Prostate gland (tissue), 2 donors: ENCODE data around the gene GBP2. TPM values are rescaled to one million over a fixed set of nuclear protein-coding genes. Genes with fewer than 3 reads are reported as not detected.
"Not testable (repeated sequence)": the region's sequence is repeated elsewhere in the genome, so short reads cannot be mapped to it uniquely, and the experiment has no call there.

Experiments used
- DNase-seq: peaks from one replicate; pipeline ENCODE4 v3.0.0-alpha.2; 2019; ENCODE audit warnings: low spot score
- H3K27ac ChIP-seq, 2 donors: fragments of 200-600 bp; sonication (generic); 2 replicates each; pipeline ENCODE4 v1.5.1; 2017 to 2019
- H3K27me3 ChIP-seq: fragments of 200-600 bp; sonication (generic); replicated peaks from 2 replicates; pipeline ENCODE4 v1.5.1; 2019; ENCODE audit not compliant: insufficient read depth
- H3K36me3 ChIP-seq, 2 donors: fragments of 200-600 bp; sonication (generic); 1 replicate in 1 of 2; 2 replicates in 1 of 2; pipeline versions ENCODE4 v1.5.1 to v1.8.1; 2017 to 2019
- H3K4me1 ChIP-seq: fragments of 200-600 bp; sonication (generic); replicated peaks from 2 replicates; pipeline ENCODE4 v1.5.1; 2019
- H3K4me3 ChIP-seq, 2 donors: fragments of 200-600 bp; sonication (generic); 2 replicates each; pipeline ENCODE4 v1.5.1; 2017 to 2019
- H3K9me3 ChIP-seq: fragments of 200-600 bp; sonication (generic); 2 replicates; pipeline ENCODE4 v1.5.1; 2017
- POLR2A ChIP-seq: fragments of 450-650 bp; IDR thresholded peaks from one replicate; pipeline ENCODE4 v1.6.1; 2016; ENCODE audit warnings: antibody characterized with exemption, mild to moderate bottlenecking
- POLR2AphosphoS5 ChIP-seq: sonication (generic); formaldehyde crosslinking; IDR thresholded peaks from one replicate; pipeline ENCODE4 v1.6.1; 2017; ENCODE audit warnings: antibody characterized with exemption
- WGBS: methylation state at CpG from one replicate; pipeline ENCODE4 v1.1.5; 2018; 5-methylcytosine and 5-hydroxymethylcytosine counted together
- intact Hi-C: fragments of 100-400 bp; cut with DNase I; formaldehyde crosslinking; loops from one replicate; pipeline ENCODE4 v1.14.2; 2022
- total RNA-seq, 2 donors: library from RNA; depleted of rRNA; stranded (reverse); fragments of >200 nt; gene quantifications; one replicate each; pipeline ENCODE4 v1.1.0, GENCODE V29; 2016
- TF ChIP-seq, protein P1 (sequence below), 4 experiments: fragments of 200-600 bp in 2 of 4; fragments of 450-650 bp in 2 of 4; sonication (generic) in 2 of 4; IDR thresholded peaks; 1 replicate in 3 of 4; 2 replicates in 1 of 4; pipeline ENCODE4 v1.5.1; 2016 to 2019; ENCODE audit warnings: antibody characterized with exemption in 4 of 4, mild to moderate bottlenecking in 2 of 4, moderate library complexity in 2 of 4

The GBP2 gene
- total RNA-seq, 2 donors from 2014 or later, result 34.8 to 66.4 TPM

DNA sequence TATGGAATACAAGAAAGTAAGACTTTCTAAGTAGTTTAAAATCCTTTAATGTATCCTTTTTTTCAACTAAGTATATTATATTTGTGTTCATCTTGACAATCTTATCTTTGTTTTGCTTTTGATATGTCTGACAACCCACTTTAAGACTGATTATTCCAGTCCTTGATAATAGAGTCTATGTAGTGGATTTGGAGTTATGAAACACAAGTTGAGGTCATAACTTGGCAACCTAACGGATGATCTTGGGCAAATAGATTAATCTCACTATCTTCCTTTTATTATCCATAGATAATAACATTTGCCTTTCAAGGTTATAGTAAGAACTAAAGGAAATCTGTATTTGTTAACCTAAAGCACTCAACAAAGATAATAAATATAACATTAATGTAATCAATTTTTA, 4.8 kb upstream of the GBP2 start:
- no peak overlapping the region for H3K27ac ChIP-seq

DNA sequence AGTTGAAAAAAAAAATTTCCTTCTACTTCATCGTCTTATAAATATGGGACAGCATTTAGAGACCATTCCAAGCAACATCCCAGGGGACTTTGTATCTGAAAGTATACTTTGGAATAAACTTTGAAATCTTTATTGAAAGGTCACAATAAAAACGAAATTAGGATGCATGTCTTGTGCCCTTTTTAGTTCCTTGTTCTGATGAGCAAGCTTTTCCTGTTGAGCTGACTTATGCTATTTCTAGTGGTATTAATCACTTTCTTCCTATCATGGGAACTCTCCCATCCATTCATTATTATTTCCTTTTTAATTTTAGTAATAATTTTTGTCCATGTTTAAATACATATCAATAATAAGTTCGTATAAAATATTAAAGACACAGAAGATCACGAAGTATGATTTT, 4.0 kb upstream of the GBP2 start:
- no peak for TF ChIP-seq POLR2AphosphoS5
- TF ChIP-seq, protein P1, sequence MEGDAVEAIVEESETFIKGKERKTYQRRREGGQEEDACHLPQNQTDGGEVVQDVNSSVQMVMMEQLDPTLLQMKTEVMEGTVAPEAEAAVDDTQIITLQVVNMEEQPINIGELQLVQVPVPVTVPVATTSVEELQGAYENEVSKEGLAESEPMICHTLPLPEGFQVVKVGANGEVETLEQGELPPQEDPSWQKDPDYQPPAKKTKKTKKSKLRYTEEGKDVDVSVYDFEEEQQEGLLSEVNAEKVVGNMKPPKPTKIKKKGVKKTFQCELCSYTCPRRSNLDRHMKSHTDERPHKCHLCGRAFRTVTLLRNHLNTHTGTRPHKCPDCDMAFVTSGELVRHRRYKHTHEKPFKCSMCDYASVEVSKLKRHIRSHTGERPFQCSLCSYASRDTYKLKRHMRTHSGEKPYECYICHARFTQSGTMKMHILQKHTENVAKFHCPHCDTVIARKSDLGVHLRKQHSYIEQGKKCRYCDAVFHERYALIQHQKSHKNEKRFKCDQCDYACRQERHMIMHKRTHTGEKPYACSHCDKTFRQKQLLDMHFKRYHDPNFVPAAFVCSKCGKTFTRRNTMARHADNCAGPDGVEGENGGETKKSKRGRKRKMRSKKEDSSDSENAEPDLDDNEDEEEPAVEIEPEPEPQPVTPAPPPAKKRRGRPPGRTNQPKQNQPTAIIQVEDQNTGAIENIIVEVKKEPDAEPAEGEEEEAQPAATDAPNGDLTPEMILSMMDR (IDR thresholded peaks at IDR 0.05), result no peak
- no peak for TF ChIP-seq POLR2A
- WGBS, result 66% methylated on average over 4 of the region's 4 CpGs

More for the DNA sequence above, 4.8 kb upstream of the GBP2 start:
- H3K9me3 ChIP-seq, result no peaks in the 10 kb centered on the region
- no peaks in the 10 kb centered on the region for H3K4me1 ChIP-seq
- H3K27me3 ChIP-seq, result no peaks in the 10 kb centered on the region
- TF ChIP-seq, protein P1 (IDR thresholded peaks at IDR 0.05), result no peak
- TF ChIP-seq POLR2AphosphoS5, result no peak
- no peak for TF ChIP-seq POLR2A
- no peak for DNase-seq
- no peaks in the 10 kb centered on the region for H3K36me3 ChIP-seq
- intact Hi-C loops, result no loop called here
- no peak overlapping the region for H3K4me3 ChIP-seq
- 47% methylated on average over 1 of the region's 1 CpG for WGBS

DNA sequence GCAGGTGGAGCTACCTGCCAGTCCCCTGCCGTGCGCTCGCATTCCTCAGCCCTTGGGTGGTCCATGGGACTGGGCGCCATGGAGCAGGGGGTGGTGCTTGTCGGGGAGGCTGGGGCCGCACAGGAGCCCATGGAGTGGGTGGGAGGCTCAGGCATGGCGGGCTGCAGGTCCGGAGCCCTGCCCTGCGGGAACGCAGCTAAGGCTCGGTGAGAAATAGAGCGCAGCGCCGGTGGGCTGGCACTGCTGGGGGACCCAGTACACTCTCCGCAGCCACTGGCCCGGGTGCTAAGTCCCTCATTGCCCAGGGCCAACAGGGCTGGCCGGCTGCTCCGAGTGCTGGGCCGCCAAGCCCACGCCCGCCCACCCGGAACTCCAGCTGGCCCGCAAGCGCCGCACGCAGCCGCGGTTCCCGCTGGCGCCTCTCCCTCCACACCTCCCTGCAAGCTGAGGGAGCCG, 2.1 kb upstream of the GBP2 start:
- H3K36me3 ChIP-seq, H3K4me1 ChIP-seq, intact Hi-C loops, H3K4me3 ChIP-seq, H3K27me3 ChIP-seq, DNase-seq, H3K9me3 ChIP-seq: not testable (repeated sequence)
- 98% methylated on average over 20 of the region's 31 CpGs for WGBS
- H3K27ac ChIP-seq, result peak overlapping the region; percentile 67 to 69

More for the DNA sequence above, 4.0 kb upstream of the GBP2 start:
- intact Hi-C loops, result no loop called here
- Histone ChIP-seq H3K36me3 (no peaks in the 10 kb centered on the region), H3K27ac (peak overlapping the region in 1 of 2 donors; percentile 67), H3K27me3 (no peaks in the 10 kb centered on the region), H3K9me3 (no peaks in the 10 kb centered on the region), H3K4me3 (no peak overlapping the region), H3K4me1 (no peaks in the 10 kb centered on the region)
- no peak for DNase-seq

DNA sequence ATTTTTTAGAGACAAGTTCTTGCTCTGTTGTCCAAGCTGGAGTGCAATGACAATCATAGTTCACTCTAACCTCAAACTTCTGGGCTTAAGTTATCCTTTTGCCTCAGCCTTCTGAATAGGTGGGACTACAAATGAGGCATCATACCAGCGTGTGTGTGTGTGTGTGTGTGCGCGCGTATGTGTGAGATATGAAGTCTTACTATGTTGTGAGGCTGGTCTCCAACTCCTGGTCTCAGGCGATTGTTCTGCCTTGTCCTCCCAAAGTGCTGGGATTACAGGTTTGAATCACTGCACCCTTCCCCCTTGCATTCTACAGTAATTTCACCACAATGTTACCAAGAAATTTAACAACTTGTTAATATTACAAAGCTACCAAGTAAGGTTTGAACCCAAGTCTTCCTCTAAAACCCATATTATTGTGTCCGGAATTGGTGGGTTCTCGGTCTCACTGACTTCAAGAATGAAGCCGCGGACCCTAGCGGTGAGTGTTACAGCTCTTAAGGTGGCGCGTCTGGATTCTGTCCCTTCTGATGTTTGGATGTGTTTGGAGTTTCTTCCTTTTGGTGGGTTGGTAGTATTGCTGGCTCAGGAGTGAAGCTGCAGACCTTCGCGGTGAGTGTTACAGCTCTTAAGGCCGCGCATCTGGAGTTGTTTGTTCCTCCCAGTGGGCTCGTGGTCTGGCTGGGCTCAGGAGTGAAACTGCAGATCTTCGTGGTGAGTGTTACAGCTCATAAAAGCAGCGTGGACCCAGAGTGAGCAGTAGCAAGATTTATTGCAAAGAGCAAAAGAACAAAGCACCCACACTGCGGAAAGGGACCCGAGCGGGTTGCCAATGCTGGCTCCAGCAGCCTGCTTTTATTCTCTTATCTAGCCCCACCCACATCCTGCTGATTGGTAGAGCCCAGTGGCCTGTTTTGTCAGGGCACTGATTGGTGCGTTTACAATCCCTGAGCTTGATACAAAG, 970 bp upstream of the GBP2 start:
- intact Hi-C loops, DNase-seq, H3K9me3 ChIP-seq, H3K4me1 ChIP-seq, H3K4me3 ChIP-seq, H3K27me3 ChIP-seq, H3K36me3 ChIP-seq: not testable (repeated sequence)
- H3K27ac ChIP-seq, result peak overlapping the region; percentile 78 to 83
- WGBS, result 68% methylated on average over 23 of the region's 23 CpGs

DNA sequence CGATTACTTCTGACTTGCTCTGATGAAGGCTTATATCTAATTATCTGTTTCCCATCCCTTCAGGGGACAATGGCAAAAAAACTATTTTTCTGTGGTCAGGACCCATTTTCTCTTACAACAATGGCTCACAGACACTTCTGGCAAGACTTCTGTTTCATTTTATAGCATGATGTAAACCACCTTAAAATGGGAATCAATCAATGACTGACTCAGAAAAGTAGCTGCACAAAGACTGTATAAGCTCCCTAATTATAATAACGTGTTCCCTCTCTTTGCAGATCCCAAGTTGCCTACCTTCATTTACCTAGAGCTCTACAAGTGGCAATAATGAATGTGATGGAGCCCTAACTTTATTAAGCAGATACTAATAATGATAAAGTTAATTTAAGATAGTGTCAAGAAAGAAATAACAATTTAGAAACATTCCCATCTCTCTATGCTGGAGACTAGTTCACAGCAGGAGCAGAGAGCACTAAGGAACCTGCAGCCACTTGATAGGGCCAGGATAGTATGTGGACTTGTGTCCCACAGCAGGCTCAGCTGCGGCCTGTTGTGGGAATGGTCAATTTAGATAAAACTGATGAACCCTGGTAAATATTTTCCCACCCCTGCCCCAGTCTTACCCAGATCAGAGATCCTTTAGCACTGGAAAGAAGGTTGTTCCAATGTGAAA, 538 bp downstream of the GBP2 start:
- 26% methylated on average over 3 of the region's 3 CpGs for WGBS

DNA sequence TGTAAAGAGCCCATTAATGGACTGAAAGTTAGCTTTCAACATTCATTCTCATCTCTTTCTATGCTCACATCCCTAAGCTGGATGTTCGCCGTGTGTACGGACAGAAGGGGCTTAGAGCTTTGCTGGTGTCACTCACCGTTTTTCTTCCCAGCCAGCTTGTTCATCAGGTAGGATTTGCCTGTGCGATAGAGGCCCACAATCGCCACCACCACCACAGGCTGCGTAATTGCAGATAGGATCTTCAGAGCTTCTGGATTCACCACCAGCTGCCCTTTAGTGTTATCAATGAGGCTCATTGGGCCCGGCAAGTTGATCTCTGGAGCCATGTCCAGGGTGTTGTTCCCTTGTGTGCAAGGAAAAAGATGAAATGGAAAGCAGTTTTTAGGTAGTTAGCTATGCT, 4.3 kb downstream of the GBP2 start:
- no peak for TF ChIP-seq POLR2AphosphoS5
- TF ChIP-seq, protein P1 (IDR thresholded peaks at IDR 0.05), result no peak
- no peak for TF ChIP-seq POLR2A
- Histone ChIP-seq H3K4me1 (no peaks in the 10 kb centered on the region), H3K4me3 (no peak overlapping the region), H3K36me3 (peaks cover 4 to 5% of the 10 kb centered on the region in 2 donors), H3K27ac (no peak overlapping the region), H3K9me3 (no peaks in the 10 kb centered on the region), H3K27me3 (no peaks in the 10 kb centered on the region)
- no peak for DNase-seq
- intact Hi-C loops, result no loop called here
- 96% methylated on average over 8 of the region's 8 CpGs for WGBS

More for the DNA sequence above, 538 bp downstream of the GBP2 start:
- no peak for DNase-seq
- Histone ChIP-seq H3K4me3 (peak overlapping the region; percentile 37 to 38), H3K4me1 (no peaks in the 10 kb centered on the region), H3K36me3 (no peaks in the 10 kb centered on the region), H3K27ac (peak overlapping the region; percentile 78 to 83), H3K27me3 (no peaks in the 10 kb centered on the region), H3K9me3 (no peaks in the 10 kb centered on the region)
- intact Hi-C loops, result no loop called here
- no peak for TF ChIP-seq POLR2A
